HUDEP-2 (cell line): ENCODE results near the gene FAM124A.

Source experiments
- DNase-seq, 76 experiments: peaks; one replicate each; lab custom pipeline; 2025; ENCODE audit not compliant: unreplicated experiment in 76 of 76; lab: John Stamatoyannopoulos, UW

The FAM124A gene, protein sequence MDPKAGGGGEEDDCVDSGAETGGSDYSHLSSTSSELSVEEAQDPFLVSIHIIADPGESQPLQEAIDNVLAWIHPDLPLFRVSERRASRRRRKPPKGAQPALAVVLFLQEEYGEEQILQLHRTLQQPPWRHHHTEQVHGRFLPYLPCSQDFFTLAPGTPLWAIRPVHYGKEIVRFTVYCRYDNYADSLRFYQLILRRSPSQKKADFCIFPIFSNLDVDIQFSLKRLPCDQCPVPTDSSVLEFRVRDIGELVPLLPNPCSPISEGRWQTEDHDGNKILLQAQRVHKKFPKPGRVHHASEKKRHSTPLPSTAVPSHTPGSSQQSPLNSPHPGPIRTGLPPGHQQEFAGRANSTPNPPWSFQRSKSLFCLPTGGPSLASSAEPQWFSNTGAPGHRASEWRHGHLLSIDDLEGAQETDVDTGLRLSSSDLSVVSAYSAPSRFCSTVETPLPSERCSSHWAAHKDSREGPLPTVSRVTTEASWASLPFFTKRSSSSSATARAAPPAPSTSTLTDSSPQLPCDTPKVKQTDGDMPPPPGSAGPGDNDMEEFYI

DNA sequence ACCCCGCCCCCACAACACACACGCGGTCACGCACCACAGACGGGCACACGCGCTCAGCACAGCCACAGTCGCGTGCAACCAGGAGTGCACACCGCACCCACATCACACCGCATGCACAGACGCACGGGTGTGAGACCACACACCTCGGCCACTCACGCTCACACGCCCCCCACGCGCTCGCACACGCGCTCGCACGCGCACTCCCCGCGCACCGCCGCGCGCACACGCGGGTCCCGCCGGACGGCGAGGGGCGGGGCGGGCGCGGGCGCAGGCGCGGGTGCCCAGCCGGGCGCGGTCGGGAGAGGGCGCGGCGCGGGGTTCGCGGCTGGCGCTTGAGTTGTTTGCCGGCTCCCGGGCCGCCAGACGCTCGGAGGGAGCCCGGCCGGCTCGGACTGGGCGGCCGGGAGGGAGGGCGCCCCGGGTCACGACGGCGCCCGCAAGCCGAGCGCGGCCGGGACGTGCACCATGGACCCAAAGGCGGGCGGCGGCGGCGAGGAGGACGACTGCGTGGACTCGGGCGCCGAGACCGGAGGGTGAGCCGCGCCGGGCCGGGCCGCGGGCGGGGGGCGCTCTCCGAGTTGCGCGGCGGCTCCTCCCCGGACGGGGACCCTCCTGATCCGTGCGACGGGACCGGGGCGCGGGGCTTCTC, at the start of gene FAM124A:
FAM124A (plus strand) TSS at position 362 of the 649 bp plus-strand sequence; CDS start at position 466, 104 bp downstream.
- peak in 28 of 76 experiments; percentile 0 to 44 (median 13) for DNase-seq

DNA sequence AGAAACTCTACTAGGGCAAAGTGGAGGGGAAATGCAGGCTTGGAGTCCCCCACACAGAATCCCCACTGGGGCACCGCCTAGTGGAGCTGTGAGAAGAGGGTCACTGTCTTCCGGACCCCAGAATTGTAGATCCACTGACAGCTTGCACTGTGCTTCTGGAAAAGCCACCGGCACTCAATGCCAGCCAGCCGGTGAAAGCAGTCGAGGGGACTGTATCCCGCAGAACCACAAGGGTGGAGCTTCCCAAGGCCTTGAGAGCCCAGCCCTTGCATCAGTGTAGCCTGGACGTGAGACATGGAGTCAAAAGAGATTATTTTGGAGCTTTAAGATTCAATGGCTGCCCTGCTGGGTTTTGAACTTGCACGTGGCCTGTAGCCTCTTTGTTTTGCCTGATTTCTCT, 47.2 kb upstream of the FAM124A start:
- no peak for DNase-seq

DNA sequence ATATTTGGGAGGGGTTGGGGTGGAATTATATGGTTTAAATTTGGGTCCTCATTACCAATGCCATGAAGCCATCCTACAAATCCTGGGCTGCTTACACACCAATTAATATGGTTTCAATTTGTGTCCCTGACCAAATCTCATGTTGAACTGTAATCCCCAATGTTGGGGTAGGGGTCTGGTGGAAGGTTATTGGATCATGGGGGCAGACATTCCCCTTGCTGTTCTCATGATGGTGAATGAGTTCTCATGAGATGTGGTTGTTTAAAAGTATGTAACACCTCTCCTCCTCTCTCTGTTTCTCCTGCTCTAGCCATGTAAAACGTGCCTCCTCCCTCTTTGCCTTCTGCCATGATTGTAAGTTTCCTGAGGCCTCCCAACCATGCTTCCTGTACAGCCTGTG, 46.6 kb upstream of the FAM124A start:
- no peak for DNase-seq

DNA sequence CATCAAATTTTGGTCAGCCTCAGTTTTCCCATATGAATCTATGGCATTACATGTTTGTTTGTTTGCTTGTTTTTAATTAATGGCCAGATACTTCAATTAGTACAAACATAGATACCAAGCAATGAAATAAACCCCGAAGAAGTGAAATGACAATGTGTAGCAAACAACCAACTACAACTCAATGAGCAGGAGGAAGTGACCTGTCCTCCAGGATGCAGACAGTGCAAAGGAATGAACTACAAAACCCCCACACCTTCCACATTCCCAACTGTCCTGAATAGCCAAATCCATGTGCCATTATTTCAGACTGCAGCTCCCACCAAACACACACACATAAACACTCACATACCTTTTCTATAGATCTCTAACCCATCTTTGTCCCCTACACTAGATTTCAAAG, 45.0 kb upstream of the FAM124A start:
- DNase-seq, result no peak

DNA sequence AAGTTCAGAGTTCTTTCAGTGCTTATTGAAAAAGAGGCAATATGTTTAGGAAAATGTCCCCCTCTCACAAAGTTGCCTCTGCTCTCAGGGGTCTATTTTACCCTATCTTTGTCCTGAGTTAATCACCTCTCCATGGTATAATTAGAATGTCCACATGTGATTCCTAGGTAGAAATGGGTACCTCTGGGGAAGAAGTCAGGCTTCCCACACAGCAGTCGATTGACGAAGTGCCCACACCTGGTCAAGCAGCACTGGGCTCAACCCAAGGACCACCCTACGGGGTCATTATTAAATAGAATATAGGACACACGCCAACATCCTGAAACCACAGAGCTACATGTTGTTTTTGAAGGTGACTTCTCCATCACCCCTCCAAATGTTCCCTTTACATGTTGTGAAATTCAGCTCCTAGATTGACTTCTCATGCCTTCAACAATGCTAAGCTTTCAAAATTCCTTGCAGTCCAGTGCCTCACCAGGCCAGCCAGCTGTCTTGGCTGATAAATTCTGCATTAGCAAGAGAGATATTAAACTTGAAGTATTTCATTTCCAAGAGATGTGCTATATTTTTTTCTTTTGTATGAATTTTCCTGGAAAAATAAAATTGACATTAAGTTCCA, 43.6 kb upstream of the FAM124A start:
- DNase-seq, result no peak

DNA sequence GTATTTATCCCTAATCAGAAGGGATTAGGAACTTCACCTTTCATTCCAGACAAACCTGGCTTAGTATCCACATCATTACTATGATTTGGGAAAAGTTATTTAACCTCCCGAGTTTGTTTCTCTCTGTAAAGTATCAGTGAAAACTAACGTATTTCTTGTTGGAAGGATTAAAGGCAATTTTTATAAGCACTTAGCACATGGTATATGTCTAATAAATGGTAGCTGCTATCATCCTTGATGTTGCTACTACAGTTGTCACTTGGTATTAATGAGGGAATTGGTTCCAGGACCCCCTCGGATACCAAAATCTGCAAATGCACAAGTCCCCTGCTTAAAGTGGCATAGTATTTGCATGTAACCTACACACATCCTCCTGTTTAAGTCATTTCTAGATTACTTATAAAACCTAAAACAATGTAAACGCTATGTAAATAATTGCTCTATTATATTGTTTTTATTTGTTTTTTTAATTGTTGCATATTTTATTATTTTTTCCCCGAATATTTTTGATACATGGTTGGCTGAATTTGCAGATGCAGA, 42.7 kb upstream of the FAM124A start:
- no peak for DNase-seq

DNA sequence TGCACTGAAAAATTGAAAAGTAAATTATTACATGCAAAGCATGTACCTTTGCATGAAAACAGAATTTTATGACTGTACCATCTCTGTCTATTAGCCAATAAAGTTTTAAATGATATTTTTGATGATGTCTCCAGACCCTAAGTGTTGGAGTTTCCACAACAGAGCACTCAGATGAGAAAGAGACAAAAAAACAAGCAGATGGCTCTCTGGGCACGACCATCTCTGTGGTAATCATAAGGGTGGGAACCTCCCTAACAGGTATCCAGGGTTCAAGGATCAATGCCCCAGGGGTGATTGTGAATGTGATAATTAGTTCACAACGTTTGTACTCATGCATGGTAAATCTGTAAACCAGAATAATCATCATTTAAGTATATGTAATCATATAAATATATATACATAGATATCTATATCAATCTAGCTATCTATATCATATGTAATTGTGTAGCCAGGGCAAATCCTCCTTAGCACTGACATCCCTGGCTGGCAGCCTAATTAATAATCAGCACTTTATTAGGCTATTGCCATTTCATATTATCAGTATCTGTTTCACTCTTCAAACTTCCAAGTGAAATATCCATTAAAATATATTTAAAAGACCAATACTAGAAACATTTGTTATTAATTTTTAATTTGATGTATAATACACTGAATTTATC, 41.2 kb upstream of the FAM124A start:
- no peak for DNase-seq

DNA sequence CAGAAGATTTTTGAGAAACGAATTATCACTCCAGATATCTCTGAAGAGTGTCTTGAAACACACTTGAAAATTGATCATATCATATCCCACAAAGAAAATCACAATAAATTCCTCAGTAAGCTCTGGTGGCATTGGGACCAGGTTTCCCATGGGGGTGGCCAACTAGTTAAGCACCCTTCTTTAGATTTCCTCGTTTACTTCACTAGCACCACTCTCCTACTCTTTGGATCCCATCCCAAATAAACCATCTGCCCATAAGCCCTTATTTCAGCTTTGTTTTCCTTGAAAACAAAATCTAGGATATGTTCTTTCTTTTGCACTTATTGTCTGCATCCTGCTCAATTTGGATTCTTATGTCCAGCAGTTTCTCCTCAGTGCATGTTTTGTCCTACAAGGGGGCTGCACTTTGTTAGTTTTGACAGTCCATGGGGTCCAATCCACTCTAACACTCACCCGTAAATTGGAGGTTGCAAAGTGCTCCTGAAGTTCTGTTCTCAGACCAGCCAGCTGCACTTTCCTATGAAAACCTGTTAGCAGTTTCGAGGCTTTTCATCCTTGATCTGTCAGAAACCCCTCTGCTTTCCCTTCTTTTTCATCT, 40.3 kb upstream of the FAM124A start:
- DNase-seq, result no peak

DNA sequence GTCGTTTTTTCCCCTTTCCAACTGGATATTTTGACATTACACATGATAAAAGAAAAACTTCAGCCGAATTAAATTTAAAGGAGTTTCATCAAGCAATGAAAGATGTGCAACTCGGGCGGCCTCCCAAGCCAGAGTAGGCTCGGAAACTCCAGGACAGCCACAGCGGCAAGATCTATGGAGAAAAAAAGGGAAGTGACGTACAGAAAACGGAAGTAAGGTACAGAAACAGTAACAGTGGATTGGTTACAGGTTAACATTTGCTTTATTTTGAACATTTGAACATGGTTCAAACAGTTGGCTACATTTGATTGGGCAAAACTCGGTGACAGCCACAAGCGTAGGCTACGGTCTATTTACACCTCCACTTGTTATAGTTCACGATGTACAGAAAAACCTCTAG, 30.5 kb upstream of the FAM124A start:
- DNase-seq, result no peak

DNA sequence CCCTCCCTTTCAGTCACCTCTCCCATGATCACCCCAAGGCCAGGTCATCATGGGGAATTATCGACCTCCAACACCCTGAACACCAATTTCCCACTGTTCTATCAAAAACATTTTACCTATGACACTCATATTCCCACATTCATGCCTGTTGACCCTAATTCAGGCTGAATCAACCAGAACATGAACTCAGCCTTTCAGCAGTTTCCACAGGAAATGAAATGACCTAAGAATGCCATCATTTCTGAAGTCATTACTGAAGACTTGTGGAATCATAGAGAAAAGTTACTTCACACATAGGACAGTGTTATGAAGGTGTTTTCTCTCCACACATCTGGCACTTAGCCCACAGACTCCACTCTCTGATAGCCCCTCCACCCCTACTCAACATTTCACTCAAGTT, 29.9 kb upstream of the FAM124A start:
- no peak for DNase-seq

DNA sequence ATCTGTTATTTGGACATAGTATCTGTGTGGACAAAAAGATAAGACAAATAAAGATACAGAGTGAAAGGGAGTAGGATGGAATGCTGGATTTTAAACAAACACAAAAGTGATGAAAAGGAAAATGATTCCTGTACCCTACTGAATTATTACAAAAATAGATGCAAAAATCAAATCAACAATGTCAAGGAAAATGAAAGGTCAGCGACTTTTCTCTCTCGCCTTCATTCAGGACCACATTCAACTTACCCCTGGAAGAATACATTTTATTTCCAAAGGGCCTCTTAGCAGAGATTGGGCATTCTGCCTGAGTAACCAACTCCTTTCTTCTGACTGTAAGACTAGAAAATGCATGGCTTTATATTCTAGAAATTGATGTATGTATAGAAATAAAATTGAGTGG, 28.8 kb upstream of the FAM124A start:
- no peak for DNase-seq

DNA sequence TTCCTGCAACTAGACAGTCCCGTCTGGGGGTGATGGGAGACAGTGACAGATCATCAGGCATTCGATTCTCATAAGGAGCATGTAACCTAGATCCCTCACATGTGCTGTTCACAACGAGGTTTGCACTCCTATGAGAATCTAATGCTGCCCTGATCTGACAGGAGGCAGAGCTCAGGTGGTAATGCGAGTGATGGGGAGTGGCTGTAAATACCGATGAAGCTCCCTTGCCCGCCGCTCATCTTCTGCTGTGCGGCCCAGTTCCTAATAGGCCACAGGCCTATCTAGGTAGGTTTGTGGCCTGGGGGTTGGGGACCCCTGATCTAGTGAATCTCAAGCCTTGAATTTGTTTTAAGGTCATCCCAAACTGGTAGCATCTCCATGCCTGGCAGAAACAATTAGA, 27.3 kb upstream of the FAM124A start:
- no peak for DNase-seq

DNA sequence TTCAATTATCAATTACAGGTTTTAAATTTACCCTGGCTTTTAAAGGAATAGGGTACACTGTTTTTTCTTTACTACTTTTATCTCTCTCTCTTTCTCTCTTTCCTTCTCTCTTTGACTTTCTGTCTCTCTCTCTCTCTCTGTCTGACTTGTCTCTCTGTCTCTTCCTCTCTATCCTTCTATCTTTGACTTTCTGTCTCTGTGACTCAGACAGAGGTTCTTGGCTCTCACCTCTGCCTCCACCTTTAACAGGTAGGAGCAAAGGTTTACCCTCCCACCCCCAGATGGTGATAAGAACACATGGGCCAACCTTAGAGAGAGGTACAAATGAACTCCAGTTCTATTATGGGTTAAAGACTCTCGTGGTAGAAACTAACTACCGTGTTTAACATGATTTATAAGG, 20.3 kb upstream of the FAM124A start:
- DNase-seq, result no peak

DNA sequence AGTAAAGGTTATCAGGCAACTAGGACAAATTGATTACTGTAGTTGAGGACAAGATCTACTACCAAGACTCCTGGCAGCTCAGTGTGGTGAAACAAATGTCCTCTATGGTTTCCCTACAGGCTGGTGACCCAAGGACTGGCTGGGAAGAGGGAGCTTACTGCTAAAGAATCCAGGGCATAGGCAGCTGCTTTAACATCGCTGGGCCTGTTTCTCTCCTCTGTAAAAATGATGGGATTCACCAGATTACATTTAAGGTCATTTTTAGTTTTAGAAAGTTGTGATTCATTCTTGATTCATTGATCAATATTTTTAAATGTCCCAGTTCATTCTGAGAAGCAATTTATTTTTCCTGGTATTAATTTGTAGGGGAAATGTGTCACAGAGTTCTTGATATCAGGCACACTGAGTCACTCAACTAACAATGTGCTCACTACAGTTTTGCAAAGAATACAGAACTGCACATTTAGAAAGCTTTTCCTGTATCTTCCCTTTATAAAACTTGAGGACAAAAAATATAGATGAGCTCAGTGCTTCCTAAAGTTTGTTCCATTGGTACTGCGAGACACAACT, 19.6 kb upstream of the FAM124A start:
- DNase-seq, result no peak

DNA sequence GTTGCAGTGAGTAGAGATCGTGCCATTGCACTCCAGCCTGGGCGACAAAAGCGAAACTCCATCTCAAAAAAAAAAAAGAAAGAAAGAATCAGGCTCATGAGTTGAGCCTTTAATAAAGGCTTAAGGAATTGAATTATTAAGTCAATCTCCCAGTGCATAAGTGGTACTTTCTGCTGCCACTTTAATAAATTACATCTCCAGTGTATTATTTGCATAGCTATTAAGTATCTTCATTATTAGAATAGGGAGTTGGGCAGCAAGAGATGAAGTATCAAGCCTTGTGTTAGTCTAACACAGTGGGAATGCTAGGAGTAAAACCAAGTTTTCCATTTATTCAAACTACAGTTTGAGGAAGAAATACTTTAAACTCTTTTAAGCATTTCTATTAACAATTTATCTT, 15.6 kb upstream of the FAM124A start:
- no peak for DNase-seq

DNA sequence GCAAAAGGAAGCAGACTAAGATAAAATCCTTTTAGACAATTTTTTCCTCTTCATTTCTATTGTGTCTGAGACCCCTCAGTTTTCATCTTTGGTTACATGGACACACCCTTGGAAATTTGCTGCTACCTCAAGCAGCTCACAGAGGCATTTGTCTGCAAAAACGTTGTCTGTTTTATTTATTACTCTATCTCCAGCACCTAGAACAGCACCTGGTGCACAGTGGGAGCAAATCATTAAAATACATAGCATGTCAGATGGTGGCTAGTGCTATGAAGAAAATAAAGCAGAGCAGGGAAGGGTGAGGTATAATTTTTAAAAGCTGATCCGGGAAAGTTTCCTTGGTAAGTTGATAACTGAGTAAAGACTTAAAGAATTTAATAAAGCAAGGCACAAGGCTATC, 14.3 kb upstream of the FAM124A start:
- DNase-seq, result no peak

DNA sequence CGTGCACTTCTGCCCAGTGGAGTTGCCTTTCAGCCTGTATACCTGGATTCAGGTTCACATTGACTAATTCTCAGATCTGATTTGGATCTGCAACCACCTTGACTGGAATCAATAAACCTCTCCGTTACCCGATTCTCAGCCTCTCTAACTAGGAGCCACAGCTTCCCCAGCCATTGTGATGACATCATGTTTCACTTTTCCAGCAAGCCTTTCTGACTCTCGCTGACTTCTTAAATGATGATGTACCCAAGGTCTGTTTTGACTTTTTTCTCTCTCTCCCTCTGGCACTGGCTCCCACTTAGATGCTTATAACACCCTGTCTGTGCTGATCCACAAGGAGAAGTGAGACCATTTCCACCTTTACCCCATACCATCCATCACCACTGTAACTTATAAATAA, 13.5 kb upstream of the FAM124A start:
- DNase-seq, result no peak

DNA sequence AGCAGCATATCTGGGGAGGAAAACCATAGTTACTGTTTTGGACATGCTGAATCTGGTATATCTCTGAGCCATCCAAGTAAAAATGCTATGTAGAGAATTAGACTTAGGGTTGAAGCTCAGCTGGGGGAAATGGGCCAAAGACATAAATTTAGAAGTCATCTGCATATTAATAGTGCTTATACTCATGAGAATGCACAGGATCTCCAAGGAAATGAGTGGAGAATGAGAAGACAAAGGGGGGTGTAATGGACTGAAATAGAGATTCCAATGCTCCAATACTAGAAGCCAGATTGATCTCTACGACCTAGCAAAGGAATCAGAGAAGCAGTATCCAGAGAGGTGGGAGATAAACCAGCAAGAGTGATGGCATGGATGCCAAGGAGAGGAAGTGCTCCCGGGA, 10.3 kb upstream of the FAM124A start:
- no peak for DNase-seq

DNA sequence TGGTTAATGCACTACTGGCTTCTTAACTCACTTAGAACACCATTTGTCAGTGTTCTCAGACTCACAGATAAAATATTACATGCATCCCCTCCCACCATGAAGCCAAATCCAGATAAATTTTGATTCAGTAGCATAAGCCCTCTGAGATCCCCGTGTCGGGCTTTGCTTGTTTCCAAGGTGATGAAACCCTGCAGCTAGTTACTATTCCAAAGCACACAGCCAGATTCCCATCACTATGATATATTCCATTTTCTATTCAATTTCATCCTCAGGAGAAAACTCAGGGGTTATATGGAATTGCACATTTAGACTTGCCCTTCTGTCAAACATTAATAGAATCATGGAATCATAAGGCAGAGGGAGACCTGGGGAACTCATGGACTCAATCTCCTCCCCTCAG, 9.4 kb upstream of the FAM124A start:
- no peak for DNase-seq

DNA sequence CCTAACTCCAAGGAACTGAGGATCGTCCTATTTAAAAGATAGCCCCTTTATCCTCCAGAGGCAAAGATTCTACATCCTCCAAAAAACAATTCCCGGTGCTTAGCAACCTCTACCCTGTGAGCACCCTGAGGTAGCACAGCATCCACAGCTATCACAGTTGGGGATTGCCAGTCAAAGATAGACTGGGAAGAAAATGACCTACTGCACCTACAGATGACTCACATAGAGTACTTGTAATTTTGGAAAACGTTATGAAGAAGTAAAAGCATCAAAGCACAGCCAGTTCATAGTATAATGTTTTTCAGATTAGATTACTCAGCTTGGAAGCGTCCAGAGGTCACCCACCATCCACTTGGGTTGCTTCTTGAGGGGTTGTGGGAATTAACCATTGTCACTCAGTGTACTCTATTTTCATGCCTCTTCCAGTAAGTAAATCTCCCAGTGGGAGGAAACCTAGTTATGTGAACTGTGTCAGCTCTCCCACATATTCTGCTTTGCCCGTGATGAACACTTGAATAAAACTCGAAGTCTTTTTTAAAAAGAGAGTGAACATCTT, 8.9 kb upstream of the FAM124A start:
- no peak for DNase-seq
